ENCODE measurements around the gene SCN3A. TPM values are rescaled to one million over a fixed set of nuclear protein-coding genes. Genes with fewer than 3 reads are reported as not detected.

Gene SCN3A
- total RNA-seq (0.04 and 0.06 TPM in 2 replicates), polyA plus RNA-seq (0.06 TPM in 1 of 2 replicates, not detected in the other)

DNA sequence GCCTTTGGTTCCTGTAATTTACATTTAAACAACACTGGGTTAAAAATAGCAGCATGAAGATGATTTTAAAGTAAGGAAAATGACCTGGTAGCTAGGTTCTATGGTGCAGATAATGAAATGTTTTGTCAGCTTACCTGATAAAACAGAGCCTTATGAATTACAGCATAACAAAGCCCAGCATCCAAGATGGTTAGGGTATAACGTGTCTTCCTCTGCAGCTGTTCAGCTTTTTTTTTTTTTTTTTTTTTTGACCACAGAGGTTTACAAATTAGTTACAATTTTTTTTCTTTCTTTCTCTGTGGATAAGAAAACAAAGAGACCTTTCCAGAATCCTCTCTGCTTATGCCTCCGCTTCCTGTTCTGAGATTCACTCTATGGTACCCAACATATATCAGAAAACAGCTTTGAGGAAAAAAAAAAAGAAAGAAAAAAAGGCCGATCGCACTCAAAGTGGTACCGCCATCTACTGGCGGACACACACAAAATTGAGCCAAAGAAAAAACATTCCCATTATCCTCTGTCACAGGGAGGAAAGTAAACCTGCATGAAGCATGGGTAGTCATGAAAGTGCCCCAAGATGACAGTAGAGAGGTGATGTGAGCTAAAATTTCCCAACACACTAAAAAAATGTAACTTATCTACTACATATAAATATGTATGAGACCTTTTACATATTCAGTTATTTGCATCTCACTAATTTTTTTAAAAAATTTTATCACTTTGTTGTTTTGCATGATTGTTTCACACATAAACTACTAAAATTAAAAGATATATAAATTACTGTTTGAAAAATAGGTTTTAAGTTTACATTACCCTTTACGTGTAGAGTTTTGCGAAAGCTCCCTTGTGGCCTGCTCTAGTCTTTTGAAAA, at the start of gene SCN3A:
Gene SCN3A, minus strand, starts transcription at position 362 of the 871 bp plus-strand sequence. CDS start 27,656 bp downstream, outside the sequence.
- Histone ChIP-seq H3K4me3 (no peak within 1 kb of the TSS), H3K27me3 (no peaks in the 10 kb centered on the region), H3K36me3 (no peaks in the 10 kb centered on the region), H3K9me3 (ENCODE audit: low read depth) (no peaks in the 10 kb centered on the region), H3K27ac (no peak within 1 kb of the TSS), H3K4me1 (ENCODE audit: low read depth) (peaks cover 4% of the 10 kb centered on the region)
- peak; percentile 59 to 61 for DNase-seq (ENCODE audit: low read depth in 1 of 2, low spot score in 1 of 2)
- TF ChIP-seq, protein P1, sequence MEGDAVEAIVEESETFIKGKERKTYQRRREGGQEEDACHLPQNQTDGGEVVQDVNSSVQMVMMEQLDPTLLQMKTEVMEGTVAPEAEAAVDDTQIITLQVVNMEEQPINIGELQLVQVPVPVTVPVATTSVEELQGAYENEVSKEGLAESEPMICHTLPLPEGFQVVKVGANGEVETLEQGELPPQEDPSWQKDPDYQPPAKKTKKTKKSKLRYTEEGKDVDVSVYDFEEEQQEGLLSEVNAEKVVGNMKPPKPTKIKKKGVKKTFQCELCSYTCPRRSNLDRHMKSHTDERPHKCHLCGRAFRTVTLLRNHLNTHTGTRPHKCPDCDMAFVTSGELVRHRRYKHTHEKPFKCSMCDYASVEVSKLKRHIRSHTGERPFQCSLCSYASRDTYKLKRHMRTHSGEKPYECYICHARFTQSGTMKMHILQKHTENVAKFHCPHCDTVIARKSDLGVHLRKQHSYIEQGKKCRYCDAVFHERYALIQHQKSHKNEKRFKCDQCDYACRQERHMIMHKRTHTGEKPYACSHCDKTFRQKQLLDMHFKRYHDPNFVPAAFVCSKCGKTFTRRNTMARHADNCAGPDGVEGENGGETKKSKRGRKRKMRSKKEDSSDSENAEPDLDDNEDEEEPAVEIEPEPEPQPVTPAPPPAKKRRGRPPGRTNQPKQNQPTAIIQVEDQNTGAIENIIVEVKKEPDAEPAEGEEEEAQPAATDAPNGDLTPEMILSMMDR (IDR thresholded peaks at IDR 0.05; ENCODE audit: low read depth, low read length) = peak; percentile 75

DNA sequence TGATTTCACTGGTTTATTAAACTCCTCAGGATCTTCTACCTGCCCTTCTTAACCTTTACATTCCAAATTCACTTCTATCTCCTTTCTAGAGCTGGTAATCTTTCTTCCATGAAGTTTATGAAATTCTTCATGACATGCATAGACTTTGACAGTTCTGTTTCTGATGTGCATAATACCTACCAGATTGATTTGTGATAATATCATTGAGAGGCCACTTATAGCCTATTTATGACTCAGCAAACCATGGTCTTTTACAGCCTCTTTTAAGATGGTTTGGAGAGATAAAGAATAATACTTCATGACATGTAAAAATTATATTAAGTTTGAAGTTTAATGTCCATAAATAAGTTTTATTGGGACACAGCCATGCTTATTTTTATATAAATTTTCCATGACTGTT, 49.3 kb upstream of the SCN3A start:
- no peaks in the 10 kb centered on the region for H3K9me3 ChIP-seq (ENCODE audit: low read depth)
- TF ChIP-seq, protein P1 (IDR thresholded peaks at IDR 0.05; ENCODE audit: low read depth, low read length) = no peak
- H3K36me3 ChIP-seq = no peaks in the 10 kb centered on the region
- no peak overlapping the region for H3K4me3 ChIP-seq
- H3K27ac ChIP-seq = no peak overlapping the region
- no peak for DNase-seq (ENCODE audit: low read depth in 1 of 2, low spot score in 1 of 2)
- no peaks in the 10 kb centered on the region for H3K4me1 ChIP-seq (ENCODE audit: low read depth)
- no peaks in the 10 kb centered on the region for H3K27me3 ChIP-seq

DNA sequence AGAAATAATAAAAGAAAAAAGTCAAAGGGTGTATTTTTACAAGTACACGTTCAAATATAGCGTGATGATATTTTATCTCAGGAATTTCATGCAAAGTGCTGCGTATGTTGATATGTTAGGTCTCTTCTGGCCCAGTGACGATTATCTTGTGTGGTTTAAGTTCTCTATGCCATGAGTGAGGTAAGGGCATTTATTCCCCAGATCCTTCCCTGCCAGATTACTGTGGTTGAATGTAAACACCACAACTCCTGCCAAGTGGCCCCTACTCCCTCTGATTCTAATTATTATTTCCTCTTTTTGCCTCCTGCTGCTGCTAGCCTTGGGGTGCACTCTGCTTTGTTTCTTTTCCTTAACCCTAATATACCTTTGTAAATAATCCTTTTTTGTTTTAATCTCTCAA, 47.5 kb upstream of the SCN3A start:
- Histone ChIP-seq H3K27ac (no peak overlapping the region), H3K4me3 (no peak overlapping the region), H3K9me3 (ENCODE audit: low read depth) (no peaks in the 10 kb centered on the region), H3K4me1 (ENCODE audit: low read depth) (no peaks in the 10 kb centered on the region), H3K27me3 (no peaks in the 10 kb centered on the region), H3K36me3 (no peaks in the 10 kb centered on the region)
- DNase-seq (ENCODE audit: low read depth in 1 of 2, low spot score in 1 of 2) = no peak
- TF ChIP-seq, protein P1 (IDR thresholded peaks at IDR 0.05; ENCODE audit: low read depth, low read length) = no peak

DNA sequence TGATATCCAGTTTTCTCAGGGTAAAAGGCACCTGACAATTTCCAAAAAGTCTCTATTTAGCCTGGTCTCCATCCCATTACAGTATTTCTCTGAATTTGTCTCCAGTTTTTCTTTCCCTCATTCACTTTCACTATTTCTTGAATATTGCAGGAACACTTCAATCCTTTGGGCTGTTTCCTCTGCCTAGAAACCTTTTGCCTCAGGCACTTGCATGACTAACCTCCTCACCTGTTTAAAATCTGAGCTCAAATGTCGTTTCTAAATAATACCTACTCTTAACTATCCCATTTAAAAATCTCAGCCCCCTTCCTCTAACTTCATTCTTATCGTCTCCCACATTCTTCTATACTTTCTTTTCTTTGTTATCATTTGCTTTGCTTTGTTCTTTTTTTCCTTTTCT, 44.4 kb upstream of the SCN3A start:
- Histone ChIP-seq H3K9me3 (ENCODE audit: low read depth) (no peaks in the 10 kb centered on the region), H3K36me3 (no peaks in the 10 kb centered on the region), H3K27ac (no peak overlapping the region), H3K27me3 (no peaks in the 10 kb centered on the region), H3K4me3 (no peak overlapping the region), H3K4me1 (ENCODE audit: low read depth) (no peaks in the 10 kb centered on the region)
- DNase-seq (ENCODE audit: low read depth in 1 of 2, low spot score in 1 of 2) = no peak
- TF ChIP-seq, protein P1 (IDR thresholded peaks at IDR 0.05; ENCODE audit: low read depth, low read length) = no peak

DNA sequence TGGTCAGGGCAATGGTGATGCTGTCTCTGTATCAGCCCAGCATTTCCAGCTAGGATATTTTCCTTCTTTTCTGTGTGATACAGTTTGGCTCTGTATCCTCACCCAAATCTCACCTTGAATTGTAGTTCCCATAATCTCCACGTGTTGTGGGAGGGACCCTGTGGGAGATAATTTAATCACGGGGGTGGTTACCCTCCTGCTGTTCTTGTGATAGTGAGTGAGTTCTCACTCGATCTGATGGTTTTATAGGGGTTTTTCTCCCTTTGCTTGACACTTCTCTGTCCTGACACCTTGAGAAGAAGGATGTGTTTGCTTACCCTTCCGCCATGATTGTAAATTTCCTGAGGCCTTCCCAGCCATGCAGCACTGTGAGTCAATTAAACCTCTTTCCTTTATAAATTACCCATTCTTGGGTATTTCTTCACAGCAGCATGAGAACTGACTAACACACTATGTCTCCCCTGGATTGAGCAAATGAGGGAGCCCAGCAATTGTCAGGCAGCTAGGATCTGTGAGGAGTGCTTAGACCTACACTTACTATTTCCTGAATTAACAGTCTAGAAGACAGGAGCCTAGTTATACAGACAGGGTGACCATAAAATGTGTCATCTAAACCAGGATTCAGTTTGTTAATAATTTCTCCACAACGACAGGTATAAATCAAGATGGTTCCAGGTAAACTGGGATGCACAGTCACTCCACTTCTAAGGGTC, 41.4 kb upstream of the SCN3A start:
- Histone ChIP-seq H3K27me3 (no peaks in the 10 kb centered on the region), H3K4me1 (ENCODE audit: low read depth) (no peaks in the 10 kb centered on the region), H3K9me3 (ENCODE audit: low read depth) (no peaks in the 10 kb centered on the region), H3K27ac (no peak overlapping the region), H3K4me3 (no peak overlapping the region), H3K36me3 (no peaks in the 10 kb centered on the region)
- TF ChIP-seq, protein P1 (IDR thresholded peaks at IDR 0.05; ENCODE audit: low read depth, low read length) = no peak
- DNase-seq (ENCODE audit: low read depth in 1 of 2, low spot score in 1 of 2) = no peak
